Limb (tissue), 2 donors: ENCODE results near the gene CLIC4.
"Not testable (repeated sequence)": the region's sequence is repeated elsewhere in the genome, so short reads cannot be mapped to it uniquely, and the experiment has no call there.

Source experiments
- DNase-seq, 2 donors: peaks; one replicate each; pipeline ENCODE4 v3.0.0-alpha.2; 2016; ENCODE audit errors: extremely low spot score in 2 of 2

The CLIC4 gene

GRCh38 chr1:24771574-24771973, 26.3 kb downstream of the CLIC4 start:
- DNase-seq, result no peak

- no peak for DNase-seq
Measured at GRCh38 chr1:24773618-24774017, 28.4 kb downstream of the CLIC4 start.

GRCh38 chr1:24775348-24775747, 30.1 kb downstream of the CLIC4 start:
- DNase-seq, result no peak

GRCh38 chr1:24775916-24776315, 30.7 kb downstream of the CLIC4 start:
- no peak for DNase-seq

- no peak for DNase-seq
Measured at GRCh38 chr1:24776821-24777220, 31.6 kb downstream of the CLIC4 start.

GRCh38 chr1:24778141-24778540, 32.9 kb downstream of the CLIC4 start:
- DNase-seq, result no peak

- not testable (repeated sequence) for DNase-seq
Measured at GRCh38 chr1:24779199-24779598, 34.0 kb downstream of the CLIC4 start.

- DNase-seq, result no peak
Measured at GRCh38 chr1:24779689-24780464, 34.6 kb downstream of the CLIC4 start.

- not testable (repeated sequence) for DNase-seq
Measured at GRCh38 chr1:24780626-24781025, 35.4 kb downstream of the CLIC4 start.

- no peak for DNase-seq
Measured at GRCh38 chr1:24782689-24783088, 37.4 kb downstream of the CLIC4 start.

- no peak for DNase-seq
Measured at GRCh38 chr1:24783713-24784112, 38.5 kb downstream of the CLIC4 start.

GRCh38 chr1:24786191-24786590, 40.9 kb downstream of the CLIC4 start:
- no peak for DNase-seq

GRCh38 chr1:24790490-24790889, 45.2 kb downstream of the CLIC4 start:
- no peak for DNase-seq

- no peak for DNase-seq
Measured at GRCh38 chr1:24793447-24794129, 48.3 kb downstream of the CLIC4 start.

- not testable (repeated sequence) for DNase-seq
Measured at GRCh38 chr1:24794130-24794502, 48.9 kb downstream of the CLIC4 start.

- no peak for DNase-seq
Measured at GRCh38 chr1:24795236-24795635, 50.0 kb downstream of the CLIC4 start.

GRCh38 chr1:24796524-24796923, 51.3 kb downstream of the CLIC4 start:
- DNase-seq, result no peak

- DNase-seq, result not testable (repeated sequence)
Measured at GRCh38 chr1:24799242-24799641, 54.0 kb downstream of the CLIC4 start.

- no peak for DNase-seq
Measured at GRCh38 chr1:24801176-24801575, 55.9 kb downstream of the CLIC4 start.

GRCh38 chr1:24803220-24803619, 58.0 kb downstream of the CLIC4 start:
- no peak for DNase-seq

- DNase-seq, result no peak
Measured at GRCh38 chr1:24803987-24804530, 58.8 kb downstream of the CLIC4 start.

GRCh38 chr1:24805534-24806301, 60.5 kb downstream of the CLIC4 start:
- DNase-seq, result no peak
